SKM-1 treated with dmso at 0.1 percent for 144 hours (cell line): ENCODE data around the gene TUFT1.

Source experiments
- DNase-seq: peaks from one replicate; lab custom pipeline; 2025; ENCODE audit not compliant: unreplicated experiment; lab: John Stamatoyannopoulos, UW

The TUFT1 gene

GRCh38 chr1:151536499-151536898 is 3.6 kb upstream of the TUFT1 start:
- no peak for DNase-seq

- no peak for DNase-seq
Measured at GRCh38 chr1:151537112-151537511, 3.0 kb upstream of the TUFT1 start.

- DNase-seq: peak; percentile 76
Measured at GRCh38 chr1:151539321-151540020, 638 bp upstream of the TUFT1 start.

GRCh38 chr1:151540982-151541377 is 871 bp downstream of the TUFT1 start:
- DNase-seq: no peak

GRCh38 chr1:151541752-151542151 is 1.6 kb downstream of the TUFT1 start:
- no peak for DNase-seq

GRCh38 chr1:151542710-151543129 is 2.6 kb downstream of the TUFT1 start:
- no peak for DNase-seq

- no peak for DNase-seq
Measured at GRCh38 chr1:151545542-151545941, 5.4 kb downstream of the TUFT1 start.

- DNase-seq: no peak
Measured at GRCh38 chr1:151546011-151546925, 6.2 kb downstream of the TUFT1 start.

GRCh38 chr1:151547119-151547899 is 7.2 kb downstream of the TUFT1 start:
- no peak for DNase-seq

- no peak for DNase-seq
Measured at GRCh38 chr1:151547900-151548230, 7.8 kb downstream of the TUFT1 start.

- DNase-seq: no peak
Measured at GRCh38 chr1:151549199-151549598, 9.1 kb downstream of the TUFT1 start.

GRCh38 chr1:151553659-151554058 is 13.6 kb downstream of the TUFT1 start:
- DNase-seq: no peak

- DNase-seq: no peak
Measured at GRCh38 chr1:151556052-151556451, 15.9 kb downstream of the TUFT1 start.

- no peak for DNase-seq
Measured at GRCh38 chr1:151562661-151563060, 22.6 kb downstream of the TUFT1 start.

GRCh38 chr1:151563376-151563775 is 23.3 kb downstream of the TUFT1 start:
- DNase-seq: no peak

GRCh38 chr1:151565502-151566189 is 25.5 kb downstream of the TUFT1 start:
- no peak for DNase-seq

GRCh38 chr1:151568626-151569088 is 28.5 kb downstream of the TUFT1 start:
- DNase-seq: no peak

GRCh38 chr1:151570819-151571218 is 30.7 kb downstream of the TUFT1 start:
- no peak for DNase-seq

- no peak for DNase-seq
Measured at GRCh38 chr1:151574575-151575529, 34.7 kb downstream of the TUFT1 start.

- DNase-seq: no peak
Measured at GRCh38 chr1:151577173-151577572, 37.1 kb downstream of the TUFT1 start.
